Mesothelial cell of epicardium (in vitro differentiated cells): ENCODE data around the gene GTF3C5. TPM values are rescaled to one million over a fixed set of nuclear protein-coding genes. Genes with fewer than 3 reads are reported as not detected.

Experiments used
- DNase-seq, 2 experiments: peaks; one replicate each; pipeline ENCODE4 v3.0.0; 2021; ENCODE audit warnings: low spot score in 2 of 2; ENCODE audit not compliant: unreplicated experiment in 2 of 2
- H3K27ac Mint-ChIP-seq: 2 replicates; pipeline ENCODE4 v1.8.0; 2021; ENCODE audit warnings: mixed read lengths
- H3K27me3 Mint-ChIP-seq: 2 replicates; pipeline ENCODE4 v1.8.0; 2021; ENCODE audit warnings: low read depth, mixed read lengths
- H3K36me3 Mint-ChIP-seq: 2 replicates; pipeline ENCODE4 v1.8.0; 2021; ENCODE audit warnings: mixed read lengths
- H3K4me1 Mint-ChIP-seq: 2 replicates; pipeline ENCODE4 v1.8.0; 2021; ENCODE audit warnings: mixed read lengths
- H3K4me3 Mint-ChIP-seq: 2 replicates; pipeline ENCODE4 v1.8.0; 2021; ENCODE audit warnings: mild to moderate bottlenecking, moderate library complexity, mixed read lengths
- H3K9me3 Mint-ChIP-seq: 2 replicates; pipeline ENCODE4 v1.8.0; 2021; ENCODE audit warnings: mixed read lengths
- CTCF ChIP-seq: fragments of 200-600 bp; sonication (generic); IDR thresholded peaks from one replicate; pipeline ENCODE4 v1.5.0; 2021; ENCODE audit warnings: antibody characterized with exemption; ENCODE audit not compliant: unreplicated experiment
- total RNA-seq: library from RNA; stranded (reverse); gene quantifications from 3 replicates; pipeline ENCODE4 v1.2.1, GENCODE V29; 2021

Gene GTF3C5
- total RNA-seq, 1 donor from 2014 or later, result 80.0 TPM

GRCh38 chr9:133004999-133005760, 25.6 kb upstream of the GTF3C5 start:
- Mint-ChIP-seq H3K36me3 (no peaks in the 10 kb centered on the region), H3K27ac (no peak overlapping the region), H3K27me3 (peaks cover 37% of the 10 kb centered on the region), H3K4me1 (peaks cover 19% of the 10 kb centered on the region), H3K9me3 (peaks cover 7% of the 10 kb centered on the region), H3K4me3 (no peak overlapping the region)
- no peak for TF ChIP-seq CTCF
- no peak for DNase-seq

DNA sequence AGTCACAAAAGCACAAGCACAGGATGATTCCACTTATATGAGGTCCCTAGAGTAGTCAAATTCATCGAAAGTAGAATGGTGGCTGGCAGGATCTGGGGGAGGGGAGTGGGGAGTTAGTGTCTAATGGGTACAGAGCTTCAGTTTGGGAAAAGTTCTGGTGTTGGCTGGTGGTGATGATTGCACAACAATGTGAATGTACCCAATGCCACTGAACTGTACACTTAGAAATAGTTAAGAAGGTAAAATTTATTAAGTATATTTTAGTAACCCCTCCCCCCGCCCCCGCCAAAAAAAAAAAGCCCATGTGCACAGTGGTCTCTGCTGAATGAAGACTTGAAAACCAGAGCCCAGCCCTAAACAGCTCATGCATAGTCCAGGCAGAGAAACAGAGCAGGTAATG, 24.8 kb upstream of the GTF3C5 start:
- DNase-seq, result no peak
- TF ChIP-seq CTCF, result no peak
- H3K36me3 Mint-ChIP-seq, result no peaks in the 10 kb centered on the region
- no peak overlapping the region for H3K27ac Mint-ChIP-seq
- H3K4me1 Mint-ChIP-seq, result peaks cover 19% of the 10 kb centered on the region
- peaks cover 7% of the 10 kb centered on the region for H3K9me3 Mint-ChIP-seq
- no peak overlapping the region for H3K4me3 Mint-ChIP-seq
- peaks cover 29% of the 10 kb centered on the region for H3K27me3 Mint-ChIP-seq

DNA sequence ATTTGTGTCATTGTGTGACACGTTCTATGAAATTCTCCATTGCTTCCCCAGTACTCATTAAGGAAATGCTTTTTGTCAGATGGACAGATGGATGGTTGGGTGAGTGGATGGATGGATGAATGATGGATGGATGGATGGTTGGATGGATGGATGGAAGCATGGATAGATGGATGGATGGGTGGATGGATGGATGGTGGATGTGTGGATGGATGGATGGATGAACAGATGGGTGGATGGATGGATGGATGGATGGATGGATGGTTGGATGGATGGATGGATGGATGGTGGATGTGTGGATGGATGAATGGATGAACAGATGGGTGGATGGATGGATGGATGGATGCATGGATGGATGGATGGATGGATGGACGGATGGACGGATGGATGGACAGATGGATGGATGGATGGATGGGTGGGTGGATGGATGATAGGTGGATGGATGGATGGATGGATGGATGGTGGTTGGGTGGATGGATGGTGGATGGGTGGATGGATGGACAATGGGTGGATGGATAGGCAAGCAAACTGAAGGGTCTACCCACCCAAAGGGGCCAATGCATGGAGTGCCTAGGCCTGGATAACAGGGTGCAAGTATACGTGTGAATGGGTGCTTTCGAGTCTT, 24.0 kb upstream of the GTF3C5 start:
- peaks cover 19% of the 10 kb centered on the region for H3K4me1 Mint-ChIP-seq
- H3K27me3 Mint-ChIP-seq, result peaks cover 29% of the 10 kb centered on the region
- peaks cover 11% of the 10 kb centered on the region for H3K9me3 Mint-ChIP-seq

DNA sequence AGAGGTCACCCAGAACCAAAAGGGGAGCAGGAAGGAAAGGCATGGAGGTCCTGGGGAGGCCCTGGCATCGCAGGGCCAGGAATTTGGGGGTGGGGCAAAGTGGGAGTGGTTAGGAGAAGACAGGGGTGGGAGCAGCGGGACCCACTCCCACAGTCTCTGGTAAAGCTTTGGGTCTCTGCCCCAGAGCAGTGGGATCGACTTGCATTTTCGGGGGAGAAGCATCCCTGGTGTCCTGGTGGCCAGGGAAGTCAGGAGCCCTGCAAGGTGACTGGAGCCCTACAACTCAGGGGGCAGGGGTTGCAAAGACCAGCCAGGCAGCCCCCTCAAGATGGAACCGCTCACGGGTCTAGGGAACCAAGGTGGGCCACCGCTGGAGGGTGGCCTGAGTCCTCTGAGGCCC, 22.4 kb upstream of the GTF3C5 start:
- no peak for TF ChIP-seq CTCF
- peaks cover 17% of the 10 kb centered on the region for H3K4me1 Mint-ChIP-seq
- H3K27ac Mint-ChIP-seq, result no peak overlapping the region
- no peak for DNase-seq
- peaks cover 11% of the 10 kb centered on the region for H3K9me3 Mint-ChIP-seq
- H3K4me3 Mint-ChIP-seq, result no peak overlapping the region
- H3K27me3 Mint-ChIP-seq, result peaks cover 26% of the 10 kb centered on the region
- H3K36me3 Mint-ChIP-seq, result no peaks in the 10 kb centered on the region

More for the DNA sequence above, 24.0 kb upstream of the GTF3C5 start:
- H3K36me3 Mint-ChIP-seq, result no peaks in the 10 kb centered on the region
- no peak overlapping the region for H3K27ac Mint-ChIP-seq
- no peak for TF ChIP-seq CTCF
- no peak for DNase-seq
- H3K4me3 Mint-ChIP-seq, result no peak overlapping the region

GRCh38 chr9:133008824-133009223, 22.0 kb upstream of the GTF3C5 start:
- no peak overlapping the region for H3K4me3 Mint-ChIP-seq
- peaks cover 11% of the 10 kb centered on the region for H3K9me3 Mint-ChIP-seq
- peaks cover 12% of the 10 kb centered on the region for H3K4me1 Mint-ChIP-seq
- peaks cover 29% of the 10 kb centered on the region for H3K27me3 Mint-ChIP-seq
- no peak for DNase-seq
- TF ChIP-seq CTCF, result no peak
- no peaks in the 10 kb centered on the region for H3K36me3 Mint-ChIP-seq
- H3K27ac Mint-ChIP-seq, result no peak overlapping the region
